ENCODE measurements around the gene ITPRID1. TPM values are rescaled to one million over a fixed set of nuclear protein-coding genes. Genes with fewer than 3 reads are reported as not detected.

Gene ITPRID1
- polyA plus RNA-seq, 3 donors, result not detected

DNA sequence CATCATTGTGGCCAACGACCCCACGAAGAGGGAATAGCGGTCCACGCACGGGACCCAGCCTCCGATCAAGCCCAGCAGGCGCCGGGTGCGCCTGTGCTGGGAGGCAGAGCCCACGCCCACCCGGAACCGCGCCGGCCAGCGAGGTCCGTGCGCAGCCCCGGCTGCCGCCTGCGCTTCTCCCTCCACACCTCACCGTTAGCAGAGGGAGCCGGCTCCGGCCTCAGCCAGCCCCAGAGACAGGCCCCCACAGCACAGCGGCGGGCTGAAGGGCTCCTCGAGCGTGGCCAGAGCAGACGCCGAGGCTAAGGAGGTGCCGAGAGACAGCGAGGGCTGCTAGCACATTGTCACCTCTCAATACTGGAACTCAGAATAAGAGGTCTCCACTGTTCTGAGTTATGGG is 3.6 kb downstream of the ITPRID1 start:
- Histone ChIP-seq H3K27me3 (ENCODE audit: control insufficient read depth in 2 of 2, insufficient read depth in 2 of 2, low read length in 2 of 2) (no peaks in the 10 kb centered on the region), H3K4me3 (replicated peaks in 1 of 3; ENCODE audit: low read depth in 2 of 3, low read length in 3 of 3) (no peak overlapping the region), H2AFZ (ENCODE audit: insufficient read depth, low read depth, low read length, poor library complexity, severe bottlenecking) (no peak overlapping the region), H3K4me1 (ENCODE audit: control insufficient read depth in 1 of 2, insufficient read depth in 2 of 2, low read length in 2 of 2) (no peaks in the 10 kb centered on the region), H3K9me3 (replicated peaks in 1 of 2; ENCODE audit: control insufficient read depth in 1 of 2, insufficient read depth in 1 of 2, low read length in 2 of 2) (peaks cover 0 to 7% of the 10 kb centered on the region in 2 donors), H3K4me2 (replicated peaks; ENCODE audit: extremely low read depth, low read length, poor library complexity, severe bottlenecking) (no peak overlapping the region), H3K9ac (ENCODE audit: insufficient read depth, low read length, poor library complexity, severe bottlenecking) (no peak overlapping the region), H3K27ac (ENCODE audit: low read depth in 1 of 2, low read length in 2 of 2) (no peak overlapping the region), H3K79me2 (ENCODE audit: insufficient read depth, low read length) (no peaks in the 10 kb centered on the region), H4K20me1 (ENCODE audit: insufficient read depth, low read length) (no peaks in the 10 kb centered on the region), H3K36me3 (replicated peaks in 1 of 2; ENCODE audit: control insufficient read depth in 1 of 2, insufficient read depth in 2 of 2, low read length in 2 of 2) (no peaks in the 10 kb centered on the region)
- peaks cover 3 to 16% (median 8%) of the 10 kb centered on the region in 7 donors for H3K9me3 Mint-ChIP-seq
- TF ChIP-seq, protein P1, sequence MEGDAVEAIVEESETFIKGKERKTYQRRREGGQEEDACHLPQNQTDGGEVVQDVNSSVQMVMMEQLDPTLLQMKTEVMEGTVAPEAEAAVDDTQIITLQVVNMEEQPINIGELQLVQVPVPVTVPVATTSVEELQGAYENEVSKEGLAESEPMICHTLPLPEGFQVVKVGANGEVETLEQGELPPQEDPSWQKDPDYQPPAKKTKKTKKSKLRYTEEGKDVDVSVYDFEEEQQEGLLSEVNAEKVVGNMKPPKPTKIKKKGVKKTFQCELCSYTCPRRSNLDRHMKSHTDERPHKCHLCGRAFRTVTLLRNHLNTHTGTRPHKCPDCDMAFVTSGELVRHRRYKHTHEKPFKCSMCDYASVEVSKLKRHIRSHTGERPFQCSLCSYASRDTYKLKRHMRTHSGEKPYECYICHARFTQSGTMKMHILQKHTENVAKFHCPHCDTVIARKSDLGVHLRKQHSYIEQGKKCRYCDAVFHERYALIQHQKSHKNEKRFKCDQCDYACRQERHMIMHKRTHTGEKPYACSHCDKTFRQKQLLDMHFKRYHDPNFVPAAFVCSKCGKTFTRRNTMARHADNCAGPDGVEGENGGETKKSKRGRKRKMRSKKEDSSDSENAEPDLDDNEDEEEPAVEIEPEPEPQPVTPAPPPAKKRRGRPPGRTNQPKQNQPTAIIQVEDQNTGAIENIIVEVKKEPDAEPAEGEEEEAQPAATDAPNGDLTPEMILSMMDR (IDR thresholded peaks at IDR 0.05), result no peak
- DNase-seq, result no peak
- no peaks in the 10 kb centered on the region for H3K4me1 Mint-ChIP-seq
- H3K4me3 Mint-ChIP-seq, result no peak overlapping the region
- intact Hi-C loops (cut with micrococcal nuclease), result no loop called here
- 97% methylated on average over 23 of the region's 31 CpGs for WGBS (ENCODE audit: insufficient coverage)
- no peaks in the 10 kb centered on the region for H3K36me3 Mint-ChIP-seq
- no peak overlapping the region for H3K27ac Mint-ChIP-seq
- H3K27me3 Mint-ChIP-seq (ENCODE audit: low read depth in 3 of 3), result no peaks in the 10 kb centered on the region

DNA sequence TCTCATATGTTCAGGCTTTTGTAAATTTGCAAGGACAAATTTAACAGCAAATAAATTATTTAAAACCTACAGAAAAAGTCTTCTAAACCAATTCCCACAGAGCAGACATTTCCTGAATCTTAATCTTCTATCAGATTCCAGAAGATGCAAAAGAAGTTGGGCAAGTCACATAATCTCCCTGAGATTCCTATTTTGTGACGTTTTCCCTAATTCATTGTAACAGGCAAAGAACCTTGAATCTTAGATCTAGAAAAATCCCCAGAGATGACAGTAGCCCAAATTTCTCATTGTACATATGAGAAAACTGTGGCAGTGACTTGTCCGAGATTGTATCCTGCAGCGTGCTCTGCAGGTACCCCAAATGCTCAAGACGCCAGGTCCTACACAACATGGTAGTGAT is 4.9 kb downstream of the ITPRID1 start:
- no peaks in the 10 kb centered on the region for H4K20me1 ChIP-seq (ENCODE audit: insufficient read depth, low read length)
- peaks cover 0 to 7% of the 10 kb centered on the region in 2 donors for H3K9me3 ChIP-seq (replicated peaks in 1 of 2; ENCODE audit: control insufficient read depth in 1 of 2, insufficient read depth in 1 of 2, low read length in 2 of 2)
- H3K27ac ChIP-seq (ENCODE audit: low read depth in 1 of 2, low read length in 2 of 2), result no peak overlapping the region
- H3K36me3 Mint-ChIP-seq, result no peaks in the 10 kb centered on the region
- no peaks in the 10 kb centered on the region for H3K4me1 Mint-ChIP-seq
- WGBS (ENCODE audit: insufficient coverage), result 95% methylated on average over 3 of the region's 4 CpGs
- no peak overlapping the region for H3K27ac Mint-ChIP-seq
- no peaks in the 10 kb centered on the region for H3K4me1 ChIP-seq (ENCODE audit: control insufficient read depth in 1 of 2, insufficient read depth in 2 of 2, low read length in 2 of 2)
- intact Hi-C loops (cut with micrococcal nuclease), result no loop called here
- H3K36me3 ChIP-seq (replicated peaks in 1 of 2; ENCODE audit: control insufficient read depth in 1 of 2, insufficient read depth in 2 of 2, low read length in 2 of 2), result no peaks in the 10 kb centered on the region
- DNase-seq, result no peak
- no peak overlapping the region for H3K4me3 Mint-ChIP-seq
- H3K27me3 ChIP-seq (ENCODE audit: control insufficient read depth in 2 of 2, insufficient read depth in 2 of 2, low read length in 2 of 2), result no peaks in the 10 kb centered on the region
- H3K4me2 ChIP-seq (replicated peaks; ENCODE audit: extremely low read depth, low read length, poor library complexity, severe bottlenecking), result no peak overlapping the region
- H2AFZ ChIP-seq (ENCODE audit: insufficient read depth, low read depth, low read length, poor library complexity, severe bottlenecking), result no peak overlapping the region
- H3K9me3 Mint-ChIP-seq, result peaks cover 3 to 16% (median 9%) of the 10 kb centered on the region in 7 donors
- TF ChIP-seq, protein P1 (IDR thresholded peaks at IDR 0.05), result no peak
- no peaks in the 10 kb centered on the region for H3K79me2 ChIP-seq (ENCODE audit: insufficient read depth, low read length)
- H3K4me3 ChIP-seq (replicated peaks in 1 of 3; ENCODE audit: low read depth in 2 of 3, low read length in 3 of 3), result no peak overlapping the region
- H3K9ac ChIP-seq (ENCODE audit: insufficient read depth, low read length, poor library complexity, severe bottlenecking), result no peak overlapping the region
- H3K27me3 Mint-ChIP-seq (ENCODE audit: low read depth in 3 of 3), result no peaks in the 10 kb centered on the region
